A673 (cell line): Measurements from ENCODE around the gene DPF3. TPM values are rescaled to one million over a fixed set of nuclear protein-coding genes. Genes with fewer than 3 reads are reported as not detected.

Experiments used
- BruUV-seq: library from RNA; stranded (reverse); fragments of 400-500 nt; replicated peaks from 2 replicates; lab custom pipeline; 2021; lab: Mats Ljungman, UMichigan
- CTCF ChIA-PET: fragments of 300-600 bp; sonication (Branson Sonifier 250); formaldehyde crosslinking; loops from one replicate; lab custom pipeline; 2022; ENCODE audit warnings: antibody characterized with exemption; lab: Charles Lee
- POLR2A ChIA-PET: fragments of 300-600 bp; sonication (Branson Sonifier 250); formaldehyde crosslinking; loops from one replicate; lab custom pipeline; 2022; ENCODE audit warnings: antibody characterized with exemption; ENCODE audit not compliant: low non-redundant PET; lab: Charles Lee
- DNase-seq: peaks from one replicate; pipeline ENCODE4 v3.0.0-alpha.2; 2015; ENCODE audit warnings: low spot score
- H3K27ac ChIP-seq: fragments of 200-600 bp; sonication (generic); 2 replicates; pipeline ENCODE4 v1.5.1; 2016; ENCODE audit warnings: mixed run types, low read depth, mild to moderate bottlenecking, mixed read lengths, antibody characterized with exemption, low read length; ENCODE audit not compliant: poor library complexity, severe bottlenecking
- H3K27me3 ChIP-seq: fragments of 200-600 bp; sonication (generic); replicated peaks from 2 replicates; pipeline ENCODE4 v1.6.1; 2017; ENCODE audit warnings: mixed run types, low read depth, mild to moderate bottlenecking, mixed read lengths, antibody characterized with exemption, low read length; ENCODE audit not compliant: insufficient read depth, poor library complexity
- H3K36me3 ChIP-seq: fragments of 200-600 bp; sonication (generic); 2 replicates; pipeline ENCODE4 v1.6.1; 2016; ENCODE audit warnings: mixed run types, mild to moderate bottlenecking, mixed read lengths, antibody characterized with exemption, low read length; ENCODE audit not compliant: insufficient read depth, poor library complexity, severe bottlenecking
- H3K4me1 ChIP-seq: fragments of 200-600 bp; sonication (generic); 2 replicates; pipeline ENCODE4 v1.6.1; 2017; ENCODE audit warnings: mixed run types, mild to moderate bottlenecking, mixed read lengths, antibody characterized with exemption, low read length; ENCODE audit not compliant: insufficient read depth, poor library complexity, severe bottlenecking
- H3K4me3 ChIP-seq: fragments of 200-600 bp; sonication (generic); 2 replicates; pipeline ENCODE4 v1.5.1; 2016; ENCODE audit warnings: low read depth, mixed run types, mild to moderate bottlenecking, mixed read lengths, low read length; ENCODE audit not compliant: poor library complexity, severe bottlenecking
- H3K9me3 ChIP-seq: fragments of 200-600 bp; sonication (generic); 2 replicates; pipeline ENCODE4 v1.6.1; 2016; ENCODE audit warnings: mixed run types, low read depth, mild to moderate bottlenecking, mixed read lengths, antibody characterized with exemption, low read length; ENCODE audit not compliant: poor library complexity, severe bottlenecking
- EZH2 ChIP-seq: fragments of 200-600 bp; sonication (generic); IDR thresholded peaks from 2 replicates; pipeline ENCODE4 v1.6.1; 2017; ENCODE audit warnings: borderline replicate concordance, low read depth, mild to moderate bottlenecking, mixed read lengths, antibody characterized with exemption, low read length; ENCODE audit not compliant: poor library complexity, severe bottlenecking
- intact Hi-C: fragments of 100-400 bp; cut with micrococcal nuclease; formaldehyde crosslinking; loops from one replicate; pipeline ENCODE4 v1.10.0; 2022; ENCODE audit not compliant: unreplicated experiment
- total RNA-seq: library from RNA; stranded (reverse); gene quantifications from 2 replicates; pipeline ENCODE4 v1.2.3, GENCODE V29; 2021
- TF ChIP-seq, protein P1 (sequence below): fragments of 300-800, 200-600 bp; sonication (generic); conservative IDR thresholded peaks from 2 replicates; pipeline ENCODE4 v1.5.1; 2017; ENCODE audit warnings: low read depth, mild to moderate bottlenecking, antibody characterized with exemption, low read length, moderate library complexity, mixed read lengths

Gene DPF3
- total RNA-seq, 1 experiment from 2014 or later = 15.7 TPM

- no peak for DNase-seq
- no peak overlapping the region for H3K4me3 ChIP-seq
- ChIA-PET CTCF (no interaction called here), POLR2A (no interaction called here)
- no peak for TF ChIP-seq EZH2
- TF ChIP-seq, protein P1, sequence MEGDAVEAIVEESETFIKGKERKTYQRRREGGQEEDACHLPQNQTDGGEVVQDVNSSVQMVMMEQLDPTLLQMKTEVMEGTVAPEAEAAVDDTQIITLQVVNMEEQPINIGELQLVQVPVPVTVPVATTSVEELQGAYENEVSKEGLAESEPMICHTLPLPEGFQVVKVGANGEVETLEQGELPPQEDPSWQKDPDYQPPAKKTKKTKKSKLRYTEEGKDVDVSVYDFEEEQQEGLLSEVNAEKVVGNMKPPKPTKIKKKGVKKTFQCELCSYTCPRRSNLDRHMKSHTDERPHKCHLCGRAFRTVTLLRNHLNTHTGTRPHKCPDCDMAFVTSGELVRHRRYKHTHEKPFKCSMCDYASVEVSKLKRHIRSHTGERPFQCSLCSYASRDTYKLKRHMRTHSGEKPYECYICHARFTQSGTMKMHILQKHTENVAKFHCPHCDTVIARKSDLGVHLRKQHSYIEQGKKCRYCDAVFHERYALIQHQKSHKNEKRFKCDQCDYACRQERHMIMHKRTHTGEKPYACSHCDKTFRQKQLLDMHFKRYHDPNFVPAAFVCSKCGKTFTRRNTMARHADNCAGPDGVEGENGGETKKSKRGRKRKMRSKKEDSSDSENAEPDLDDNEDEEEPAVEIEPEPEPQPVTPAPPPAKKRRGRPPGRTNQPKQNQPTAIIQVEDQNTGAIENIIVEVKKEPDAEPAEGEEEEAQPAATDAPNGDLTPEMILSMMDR = no peak
- peaks cover 4% of the 10 kb centered on the region for H3K27me3 ChIP-seq
- intact Hi-C loops = no loop called here
- H3K4me1 ChIP-seq = no peaks in the 10 kb centered on the region
- no TSS peak for BruUV-seq
- H3K9me3 ChIP-seq = no peaks in the 10 kb centered on the region
- no peaks in the 10 kb centered on the region for H3K36me3 ChIP-seq
- H3K27ac ChIP-seq = no peak overlapping the region
These were observed 260.4 kb downstream of the DPF3 start for GRCh38 chr14:72633551-72633950.

DNA sequence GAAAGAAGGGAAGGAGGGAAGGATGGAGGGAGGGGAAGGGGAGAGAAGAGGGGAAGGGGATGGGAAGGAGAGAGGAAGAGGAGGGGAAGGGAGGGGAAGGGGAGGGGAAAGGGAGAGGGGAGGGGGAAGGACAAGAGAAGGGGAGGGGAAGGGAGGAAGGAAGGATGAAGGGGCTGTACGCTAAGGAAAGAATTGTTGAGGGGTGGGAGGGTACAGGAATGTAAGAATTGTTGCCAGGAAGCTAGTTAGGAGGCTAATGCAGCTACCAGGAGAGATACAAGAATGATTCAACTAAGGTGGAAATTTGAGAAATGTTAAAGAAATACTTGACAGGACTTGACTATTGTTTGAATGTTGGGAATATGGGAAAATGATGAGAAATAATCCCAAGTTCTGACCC is 261.2 kb downstream of the DPF3 start:
- H3K4me1 ChIP-seq = no peaks in the 10 kb centered on the region
- DNase-seq = no peak
- H3K9me3 ChIP-seq = no peaks in the 10 kb centered on the region
- no peaks in the 10 kb centered on the region for H3K36me3 ChIP-seq
- ChIA-PET POLR2A (no interaction called here), CTCF (no interaction called here)
- peaks cover 4% of the 10 kb centered on the region for H3K27me3 ChIP-seq
- no TSS peak for BruUV-seq
- TF ChIP-seq, protein P1 = no peak
- no peak for TF ChIP-seq EZH2
- intact Hi-C loops = no loop called here
- H3K4me3 ChIP-seq = no peak overlapping the region
- H3K27ac ChIP-seq = no peak overlapping the region

GRCh38 chr14:72631401-72631800 is 262.5 kb downstream of the DPF3 start:
- Histone ChIP-seq H3K27ac (no peak overlapping the region), H3K4me3 (no peak overlapping the region), H3K27me3 (peaks cover 4% of the 10 kb centered on the region), H3K9me3 (peaks cover 7% of the 10 kb centered on the region), H3K4me1 (no peaks in the 10 kb centered on the region), H3K36me3 (no peaks in the 10 kb centered on the region)
- no TSS peak for BruUV-seq
- POLR2A ChIA-PET = no interaction called here
- DNase-seq = no peak
- TF ChIP-seq EZH2 = no peak
- TF ChIP-seq, protein P1 = no peak
- CTCF ChIA-PET = no interaction called here
- intact Hi-C loops = no loop called here
